ENCODE measurements around the gene NDFIP2.
A peak's percentile ranks its signal among the peaks of the same experiment; 100 is the strongest.

The NDFIP2 gene

DNA sequence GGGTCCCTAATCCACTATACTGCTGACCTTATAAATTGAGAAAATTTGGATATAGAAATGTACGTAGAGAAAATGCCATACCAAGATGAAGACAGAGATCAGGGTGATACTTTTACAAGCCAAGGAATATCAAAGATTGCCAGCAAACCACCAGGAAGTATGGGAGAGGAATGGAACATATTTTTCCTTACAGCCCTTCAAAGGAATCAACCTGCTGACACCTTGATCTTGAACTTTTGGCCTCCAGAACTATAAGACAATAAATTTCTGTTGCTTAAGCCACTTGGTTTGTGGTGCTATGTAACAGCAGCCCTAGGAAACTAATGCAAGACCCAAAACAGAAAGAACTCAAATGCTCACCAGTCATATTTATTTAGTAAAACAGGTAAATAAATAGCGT lies 10.3 kb upstream of the NDFIP2 start:
- Histone ChIP-seq H3K4me1 (ENCODE audit: insufficient read depth, insufficient read length) (no peaks in the 10 kb centered on the region), H3K36me3 (ENCODE audit: insufficient read depth, insufficient read length, low read length) (no peaks in the 10 kb centered on the region), H3K4me3 (ENCODE audit: insufficient read length, low read depth) (no peak overlapping the region), H3K27me3 (ENCODE audit: insufficient read depth, insufficient read length) (no peaks in the 10 kb centered on the region), H3K9ac (ENCODE audit: insufficient read length, low read depth) (no peak overlapping the region), H3K9me3 (ENCODE audit: insufficient read depth, low read length) (no peaks in the 10 kb centered on the region)
- TF ChIP-seq ZNF274 (IDR thresholded peaks at IDR 0.05; ENCODE audit: low read depth, low read length) = no peak
- no peak for TF ChIP-seq YY1 (IDR thresholded peaks at IDR 0.05; ENCODE audit: insufficient read depth, insufficient read length)
- TF ChIP-seq SUZ12 (IDR thresholded peaks at IDR 0.05; ENCODE audit: extremely low read depth, insufficient read depth, insufficient read length) = no peak
- no peak for DNase-seq (ENCODE audit: low read depth, low spot score)

DNA sequence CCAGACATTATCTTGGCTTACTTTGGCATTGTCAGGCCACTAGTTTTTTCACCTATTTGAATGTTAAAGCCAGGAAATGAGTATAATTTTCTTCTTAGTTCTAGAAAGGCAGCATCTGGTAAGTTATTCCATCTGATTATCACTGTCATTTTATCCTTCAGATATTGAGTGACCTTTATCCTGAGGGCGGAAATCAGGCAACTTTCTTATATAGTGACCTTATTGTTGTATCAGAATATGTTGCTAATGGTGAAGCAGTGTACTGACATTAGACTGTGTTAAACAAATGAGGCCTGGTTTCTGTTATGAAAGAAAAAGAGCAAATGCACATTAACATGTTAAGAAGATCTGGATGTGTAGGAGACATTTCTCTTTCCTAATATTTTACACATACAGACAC lies 5.4 kb upstream of the NDFIP2 start:
- Histone ChIP-seq H3K9me3 (ENCODE audit: insufficient read depth, low read length) (no peaks in the 10 kb centered on the region), H3K9ac (ENCODE audit: insufficient read length, low read depth) (no peak overlapping the region), H3K4me1 (ENCODE audit: insufficient read depth, insufficient read length) (no peaks in the 10 kb centered on the region), H3K4me3 (ENCODE audit: insufficient read length, low read depth) (no peak overlapping the region), H3K36me3 (ENCODE audit: insufficient read depth, insufficient read length, low read length) (no peaks in the 10 kb centered on the region), H3K27me3 (ENCODE audit: insufficient read depth, insufficient read length) (peaks cover 8% of the 10 kb centered on the region)
- DNase-seq (ENCODE audit: low read depth, low spot score) = no peak
- TF ChIP-seq SUZ12 (IDR thresholded peaks at IDR 0.05; ENCODE audit: extremely low read depth, insufficient read depth, insufficient read length) (no peak), ZNF274 (IDR thresholded peaks at IDR 0.05; ENCODE audit: low read depth, low read length) (no peak), YY1 (IDR thresholded peaks at IDR 0.05; ENCODE audit: insufficient read depth, insufficient read length) (no peak)

DNA sequence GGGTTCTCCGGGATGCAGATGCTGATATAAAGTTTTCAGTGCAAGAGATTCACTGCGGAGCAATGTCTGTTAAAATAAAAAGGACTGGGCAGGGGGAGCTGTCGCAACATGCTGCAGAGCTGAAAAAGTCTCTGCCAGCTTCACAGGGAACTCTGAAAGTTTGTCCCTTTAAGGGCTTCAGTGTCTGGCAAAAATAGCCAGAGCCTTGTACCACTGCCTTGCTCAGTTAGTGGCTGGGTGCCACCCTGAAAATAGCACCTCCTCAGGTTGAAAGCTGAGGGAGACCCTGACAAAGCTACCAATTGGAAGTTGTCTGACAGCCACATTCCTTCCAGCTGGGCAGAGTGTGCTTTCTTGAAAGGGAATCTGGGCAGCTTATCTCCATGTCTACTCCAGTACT lies 3.0 kb upstream of the NDFIP2 start:
- TF ChIP-seq SUZ12 (IDR thresholded peaks at IDR 0.05; ENCODE audit: extremely low read depth, insufficient read depth, insufficient read length) (no peak), ZNF274 (IDR thresholded peaks at IDR 0.05; ENCODE audit: low read depth, low read length) (no peak), YY1 (IDR thresholded peaks at IDR 0.05; ENCODE audit: insufficient read depth, insufficient read length) (no peak)
- Histone ChIP-seq H3K9ac (ENCODE audit: insufficient read length, low read depth) (no peak overlapping the region), H3K36me3 (ENCODE audit: insufficient read depth, insufficient read length, low read length) (no peaks in the 10 kb centered on the region), H3K4me1 (ENCODE audit: insufficient read depth, insufficient read length) (no peaks in the 10 kb centered on the region), H3K4me3 (ENCODE audit: insufficient read length, low read depth) (no peak overlapping the region), H3K27me3 (ENCODE audit: insufficient read depth, insufficient read length) (peaks cover 11% of the 10 kb centered on the region), H3K9me3 (ENCODE audit: insufficient read depth, low read length) (no peaks in the 10 kb centered on the region)
- no peak for DNase-seq (ENCODE audit: low read depth, low spot score)

DNA sequence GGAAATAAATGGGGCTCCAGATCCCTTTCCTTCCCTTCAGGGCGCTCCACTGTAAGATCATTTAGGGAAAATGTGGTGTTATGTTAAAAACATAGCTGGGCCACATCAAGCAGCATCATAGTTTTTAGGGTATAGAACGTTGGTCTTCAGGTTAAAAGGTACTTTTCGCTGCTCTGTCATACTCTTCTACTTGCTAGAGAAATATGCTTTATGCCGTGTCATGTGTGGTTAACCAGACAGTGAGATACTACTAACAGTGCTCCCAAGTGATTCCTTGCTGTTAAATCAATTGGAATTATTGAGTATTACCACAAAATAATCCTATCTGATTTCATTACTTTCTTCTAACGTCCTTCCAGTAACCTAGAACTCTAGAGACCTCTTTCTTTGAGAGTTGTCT lies 1.1 kb upstream of the NDFIP2 start:
- Histone ChIP-seq H3K9me3 (ENCODE audit: insufficient read depth, low read length) (no peaks in the 10 kb centered on the region), H3K4me1 (ENCODE audit: insufficient read depth, insufficient read length) (no peaks in the 10 kb centered on the region), H3K9ac (ENCODE audit: insufficient read length, low read depth) (no peak overlapping the region), H3K36me3 (ENCODE audit: insufficient read depth, insufficient read length, low read length) (no peaks in the 10 kb centered on the region), H3K4me3 (ENCODE audit: insufficient read length, low read depth) (no peak overlapping the region), H3K27me3 (ENCODE audit: insufficient read depth, insufficient read length) (peaks cover 11% of the 10 kb centered on the region)
- no peak for DNase-seq (ENCODE audit: low read depth, low spot score)
- TF ChIP-seq ZNF274 (IDR thresholded peaks at IDR 0.05; ENCODE audit: low read depth, low read length) = no peak
- TF ChIP-seq YY1 (IDR thresholded peaks at IDR 0.05; ENCODE audit: insufficient read depth, insufficient read length) = no peak
- no peak for TF ChIP-seq SUZ12 (IDR thresholded peaks at IDR 0.05; ENCODE audit: extremely low read depth, insufficient read depth, insufficient read length)

DNA sequence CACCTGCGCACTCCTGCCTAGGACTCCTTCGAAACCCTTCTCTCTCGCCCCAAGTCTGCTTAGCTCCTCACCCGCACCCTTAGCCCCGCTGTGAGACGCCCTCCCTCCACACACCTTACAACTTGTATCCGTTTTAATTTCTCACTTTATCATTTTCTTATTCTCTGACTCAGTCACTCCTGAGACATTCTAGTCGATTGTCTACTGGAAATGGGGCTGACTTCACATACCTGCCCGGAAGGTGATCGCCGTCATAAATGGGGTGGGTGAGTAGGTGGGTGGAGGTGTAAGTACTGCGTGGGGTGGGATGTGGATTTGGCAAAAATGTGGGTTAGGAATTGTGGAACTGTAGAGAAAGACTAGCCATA lies 714 bp downstream of the NDFIP2 start:
- Histone ChIP-seq H3K4me3 (ENCODE audit: insufficient read length, low read depth) (peak overlapping the region; percentile 80), H3K36me3 (ENCODE audit: insufficient read depth, insufficient read length, low read length) (no peaks in the 10 kb centered on the region), H3K4me1 (ENCODE audit: insufficient read depth, insufficient read length) (no peaks in the 10 kb centered on the region), H3K27me3 (ENCODE audit: insufficient read depth, insufficient read length) (peaks cover 11% of the 10 kb centered on the region), H3K9me3 (ENCODE audit: insufficient read depth, low read length) (no peaks in the 10 kb centered on the region), H3K9ac (ENCODE audit: insufficient read length, low read depth) (peak overlapping the region; percentile 85)
- no peak for DNase-seq (ENCODE audit: low read depth, low spot score)
- no peak for TF ChIP-seq YY1 (IDR thresholded peaks at IDR 0.05; ENCODE audit: insufficient read depth, insufficient read length)
- no peak for TF ChIP-seq SUZ12 (IDR thresholded peaks at IDR 0.05; ENCODE audit: extremely low read depth, insufficient read depth, insufficient read length)
- TF ChIP-seq ZNF274 (IDR thresholded peaks at IDR 0.05; ENCODE audit: low read depth, low read length) = no peak

DNA sequence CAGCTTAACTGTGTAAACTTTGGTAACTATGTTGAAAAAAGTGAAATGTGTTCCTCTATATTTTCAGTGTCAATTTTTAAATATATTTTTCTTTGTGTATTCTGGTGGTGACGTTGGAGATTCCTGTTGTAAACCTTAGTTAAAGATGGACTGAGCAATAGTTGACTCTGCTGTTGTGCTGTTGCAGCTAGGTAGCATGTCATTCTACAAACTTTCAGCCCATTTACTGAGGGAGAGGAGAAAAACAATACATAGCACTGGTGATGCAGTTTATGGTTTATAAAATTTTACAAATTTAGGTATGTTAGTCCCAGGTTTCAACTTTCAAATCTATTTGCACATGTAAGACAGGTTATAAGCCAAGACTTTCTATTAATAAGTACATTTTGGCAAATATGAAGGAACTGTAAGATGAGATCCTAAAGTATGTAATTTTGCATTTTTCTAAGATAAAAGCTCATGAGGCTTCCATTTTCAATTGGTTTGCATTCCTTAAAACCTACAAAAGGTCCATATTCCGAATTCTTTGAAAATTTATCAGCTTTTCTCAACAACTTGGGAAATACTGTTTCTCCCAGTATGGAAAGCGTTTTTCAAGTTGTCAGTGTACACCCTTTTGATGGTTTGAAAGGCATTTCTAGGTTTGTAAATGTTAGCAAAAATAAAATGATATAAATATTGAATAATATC lies 1.5 kb downstream of the NDFIP2 start:
- TF ChIP-seq YY1 (IDR thresholded peaks at IDR 0.05; ENCODE audit: insufficient read depth, insufficient read length) = no peak
- no peak for TF ChIP-seq SUZ12 (IDR thresholded peaks at IDR 0.05; ENCODE audit: extremely low read depth, insufficient read depth, insufficient read length)
- no peak for TF ChIP-seq ZNF274 (IDR thresholded peaks at IDR 0.05; ENCODE audit: low read depth, low read length)
- Histone ChIP-seq H3K27me3 (ENCODE audit: insufficient read depth, insufficient read length) (peaks cover 11% of the 10 kb centered on the region), H3K36me3 (ENCODE audit: insufficient read depth, insufficient read length, low read length) (no peaks in the 10 kb centered on the region), H3K4me1 (ENCODE audit: insufficient read depth, insufficient read length) (no peaks in the 10 kb centered on the region), H3K4me3 (ENCODE audit: insufficient read length, low read depth) (no peak overlapping the region), H3K9ac (ENCODE audit: insufficient read length, low read depth) (no peak overlapping the region), H3K9me3 (ENCODE audit: insufficient read depth, low read length) (no peaks in the 10 kb centered on the region)
- no peak for DNase-seq (ENCODE audit: low read depth, low spot score)

DNA sequence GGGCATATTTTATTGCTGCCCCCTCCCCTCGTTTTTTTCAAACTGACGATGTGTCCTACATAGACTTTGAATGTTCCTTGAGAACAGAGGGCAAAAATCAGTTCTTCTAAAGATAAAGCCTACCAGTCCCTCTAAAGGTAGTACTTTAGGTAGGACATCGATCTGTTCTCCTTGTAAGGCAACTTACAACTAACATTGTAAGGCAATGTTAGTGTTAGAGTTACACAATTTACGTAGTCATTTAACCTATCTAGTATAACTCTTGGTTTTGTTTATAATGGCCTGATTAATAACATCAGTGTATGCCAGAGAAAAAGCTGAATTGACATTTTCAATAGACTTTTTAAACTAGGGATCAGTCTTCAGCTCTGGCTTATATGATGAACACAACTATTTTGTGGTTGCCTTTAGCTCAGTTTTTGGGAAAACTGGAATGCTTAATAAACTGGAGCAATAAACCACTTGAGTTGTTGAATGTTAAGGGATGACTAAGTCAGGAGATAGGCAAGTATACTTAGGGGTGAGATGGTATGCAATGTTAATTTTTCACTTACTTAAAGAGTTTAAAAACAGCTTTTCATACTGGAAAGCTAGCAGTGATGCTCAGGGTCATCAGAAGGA lies 2.2 kb downstream of the NDFIP2 start:
- no peak for DNase-seq (ENCODE audit: low read depth, low spot score)
- Histone ChIP-seq H3K4me3 (ENCODE audit: insufficient read length, low read depth) (no peak overlapping the region), H3K4me1 (ENCODE audit: insufficient read depth, insufficient read length) (no peaks in the 10 kb centered on the region)

More for the DNA sequence above, 2.2 kb downstream of the NDFIP2 start:
- TF ChIP-seq YY1 (IDR thresholded peaks at IDR 0.05; ENCODE audit: insufficient read depth, insufficient read length) (no peak), SUZ12 (IDR thresholded peaks at IDR 0.05; ENCODE audit: extremely low read depth, insufficient read depth, insufficient read length) (no peak), ZNF274 (IDR thresholded peaks at IDR 0.05; ENCODE audit: low read depth, low read length) (no peak)
- Histone ChIP-seq H3K9me3 (ENCODE audit: insufficient read depth, low read length) (no peaks in the 10 kb centered on the region), H3K27me3 (ENCODE audit: insufficient read depth, insufficient read length) (peaks cover 11% of the 10 kb centered on the region), H3K9ac (ENCODE audit: insufficient read length, low read depth) (no peak overlapping the region), H3K36me3 (ENCODE audit: insufficient read depth, insufficient read length, low read length) (no peaks in the 10 kb centered on the region)

Data from NT2/D1 (cell line).